HG02763 (cell line): ENCODE results near the gene SELL.
A peak's percentile ranks its signal among the peaks of the same experiment; 100 is the strongest.
"Not testable (repeated sequence)": the region's sequence is repeated elsewhere in the genome, so short reads cannot be mapped to it uniquely, and the experiment has no call there.

ENCODE experiments used
- ATAC-seq: cut with Tn5 transposase; IDR thresholded peaks from one replicate; pipeline ENCODE4 v1.9.1; 2021; ENCODE audit warnings: mild to moderate bottlenecking, moderate library complexity; ENCODE audit not compliant: unreplicated experiment

SELL gene

DNA sequence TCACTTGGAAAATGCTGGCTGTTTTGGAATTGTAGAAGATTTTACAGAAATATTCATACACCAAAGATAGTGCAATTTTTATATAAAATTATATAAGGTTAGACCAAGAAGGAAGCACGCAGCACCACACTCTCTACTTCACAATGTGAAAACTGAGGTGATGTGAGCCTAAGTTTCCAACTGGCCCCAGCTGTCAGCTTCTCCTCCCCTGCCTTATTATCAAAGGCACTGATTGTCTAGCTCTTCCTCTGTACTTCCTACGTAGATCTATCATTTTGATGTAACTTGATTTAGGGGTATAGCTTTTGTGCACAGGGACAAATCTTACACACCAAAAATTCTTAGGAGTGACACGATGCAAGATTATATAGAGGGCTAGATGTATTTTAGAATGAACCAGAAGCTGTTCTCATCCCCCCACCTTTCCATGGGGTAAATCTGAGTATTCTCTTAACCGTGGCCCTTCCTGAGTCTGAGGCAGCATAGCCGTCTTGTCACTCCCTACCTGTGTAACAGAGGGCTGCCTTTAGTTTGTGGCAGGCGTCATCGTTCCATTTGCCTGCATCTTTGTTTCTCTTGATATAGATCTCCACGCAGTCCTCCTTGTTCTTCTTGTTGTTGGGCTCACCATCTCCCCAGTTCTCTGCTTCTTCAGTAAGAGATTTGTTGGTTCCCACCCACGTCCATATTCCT is 3.4 kb downstream of the SELL start:
- no peak for ATAC-seq

DNA sequence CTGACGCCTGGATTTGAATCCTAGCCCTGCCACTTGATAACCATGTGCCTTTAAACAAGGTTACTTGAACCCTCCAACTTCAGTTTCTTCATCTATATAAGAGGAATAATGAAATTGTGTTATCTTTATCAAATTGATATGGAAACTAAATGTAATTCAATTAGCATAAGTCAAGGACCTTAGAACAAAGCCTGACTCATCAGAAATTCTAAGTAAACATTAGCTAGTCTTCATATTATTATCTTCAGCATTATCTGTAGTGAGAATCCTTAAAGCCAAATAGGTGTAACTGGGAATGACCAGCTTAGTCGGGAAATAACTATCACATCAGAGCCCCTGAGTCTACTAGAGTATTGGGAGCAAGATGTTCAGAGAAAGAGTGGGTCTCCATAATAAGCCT is 6.6 kb downstream of the SELL start:
- no peak for ATAC-seq

DNA sequence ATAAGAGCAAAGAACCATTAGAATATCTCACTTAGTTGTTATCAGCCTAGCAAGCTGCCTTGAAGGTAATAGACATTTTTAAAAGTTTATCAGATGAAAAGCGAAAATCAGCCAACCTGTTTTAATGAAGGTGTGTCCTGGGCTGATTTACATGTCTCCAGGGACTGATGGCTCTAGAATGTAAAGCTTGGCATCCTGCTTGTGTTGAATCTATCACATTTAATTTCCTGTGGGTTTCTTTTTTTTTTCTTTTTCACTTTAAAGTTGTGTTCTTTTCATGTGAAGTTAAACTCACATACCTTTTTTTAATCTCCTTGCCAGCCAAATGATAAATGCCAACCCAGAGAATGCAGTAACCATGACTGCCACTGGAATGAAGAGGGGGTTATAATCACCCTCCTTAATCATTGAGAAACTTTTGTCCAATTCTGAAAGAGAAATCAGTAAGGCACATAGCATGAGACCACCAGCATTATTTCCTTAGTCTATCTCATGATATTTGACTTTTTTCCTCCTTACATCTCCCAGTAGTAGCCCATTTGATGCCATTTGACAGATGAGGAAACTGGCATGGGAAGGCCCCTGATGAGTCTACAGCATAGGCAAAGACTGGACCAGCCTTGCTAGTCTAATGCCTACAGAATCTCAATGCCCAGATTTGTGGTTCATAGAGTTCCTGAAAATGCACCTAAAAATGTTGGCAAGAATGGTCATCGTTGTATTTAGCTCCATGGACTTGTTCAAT is 10.0 kb downstream of the SELL start:
- no peak for ATAC-seq

DNA sequence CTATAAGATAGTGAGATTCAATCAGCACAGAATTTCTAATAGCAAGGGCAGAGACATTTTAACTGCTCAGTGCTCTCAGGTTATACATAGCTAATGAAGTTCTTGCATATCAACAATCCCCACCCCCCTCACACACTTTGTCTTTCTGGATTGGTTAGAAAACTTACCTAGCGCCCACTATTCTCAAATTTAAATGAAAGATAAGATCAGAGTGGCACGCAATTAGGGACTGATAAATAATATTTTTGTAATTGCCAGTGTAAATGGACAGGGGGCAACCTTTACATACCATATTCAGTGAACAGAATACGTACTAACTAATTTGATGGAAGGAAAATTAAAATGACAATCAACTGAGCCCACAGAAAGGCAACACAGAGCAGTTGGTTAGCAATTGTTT is 11.7 kb downstream of the SELL start:
- ATAC-seq, result no peak

DNA sequence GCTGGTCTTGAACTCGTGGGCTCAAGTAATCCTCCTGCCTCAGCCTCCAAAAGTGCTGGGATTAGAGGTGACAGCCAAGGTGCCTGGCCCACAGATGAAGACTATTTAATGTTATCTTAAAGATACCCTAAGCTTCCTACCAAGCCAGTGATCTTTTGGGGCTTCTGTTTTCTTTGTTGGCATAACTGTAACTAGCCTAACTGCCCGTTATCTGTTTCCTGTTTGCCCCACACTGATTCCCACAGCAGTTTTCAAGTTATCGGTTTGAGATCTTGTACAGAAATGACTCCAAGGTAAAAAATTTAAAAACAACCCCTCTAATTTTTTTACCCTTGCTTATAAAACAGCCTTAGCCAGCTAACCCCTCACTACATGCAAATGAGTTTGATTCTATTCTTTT is 12.4 kb downstream of the SELL start:
- no peak for ATAC-seq

DNA sequence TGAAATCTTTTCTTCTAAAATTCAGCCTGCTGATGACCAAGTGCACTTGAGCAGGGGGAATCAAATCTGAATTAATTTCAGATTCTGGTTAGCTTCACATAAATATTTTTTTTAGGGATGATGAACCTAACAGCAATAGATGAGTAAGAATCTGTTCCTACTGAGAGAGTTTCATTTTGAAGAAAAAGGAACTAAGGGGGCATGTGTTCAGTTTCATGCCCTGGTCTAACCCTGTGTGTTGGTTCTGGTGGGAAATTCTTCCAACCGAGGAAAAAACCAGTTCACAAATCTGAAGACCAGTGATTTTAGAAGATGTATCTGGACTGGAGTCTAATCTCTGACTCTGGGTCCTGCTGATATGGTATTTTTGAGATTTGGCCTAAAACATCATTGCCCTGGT is 13.7 kb downstream of the SELL start:
- ATAC-seq, result no peak

DNA sequence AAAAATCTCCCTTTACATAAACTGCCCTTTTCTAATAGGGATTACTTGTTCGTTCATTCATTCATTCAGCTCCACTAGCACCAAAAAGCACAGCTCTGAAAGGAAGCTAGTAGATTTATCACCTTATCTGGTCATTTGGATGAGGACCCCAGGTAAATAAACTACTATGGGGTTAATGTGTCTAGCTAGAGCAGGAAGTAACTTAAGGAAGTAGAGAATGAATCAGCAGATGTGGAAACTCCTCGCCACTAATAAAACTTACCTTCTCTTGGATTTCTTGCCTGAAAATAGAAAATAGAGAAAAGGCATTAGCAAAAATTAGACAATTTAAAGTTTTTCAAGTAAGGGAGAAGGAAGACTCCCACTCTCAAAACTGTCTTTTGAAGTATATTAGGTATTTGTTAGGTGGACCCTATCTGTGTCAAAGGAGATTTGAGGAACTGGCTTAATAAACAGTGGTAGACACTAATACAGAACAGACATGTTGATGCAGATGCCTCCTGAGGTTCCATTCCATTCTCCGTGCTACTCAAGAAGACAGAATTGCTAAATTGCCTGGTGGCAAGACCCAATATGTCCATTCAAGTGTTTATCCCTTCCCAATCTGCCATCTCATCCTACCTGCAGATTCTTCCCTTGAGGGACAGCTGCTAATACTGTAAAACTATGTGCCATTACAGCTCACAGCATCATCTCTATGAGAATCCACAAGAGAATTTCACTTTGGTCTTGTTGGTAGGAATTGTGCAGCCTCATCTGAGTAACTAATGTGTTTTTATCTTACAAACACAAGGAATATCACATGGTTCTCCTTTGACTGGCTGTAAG is 14.9 kb downstream of the SELL start:
- ATAC-seq, result no peak

DNA sequence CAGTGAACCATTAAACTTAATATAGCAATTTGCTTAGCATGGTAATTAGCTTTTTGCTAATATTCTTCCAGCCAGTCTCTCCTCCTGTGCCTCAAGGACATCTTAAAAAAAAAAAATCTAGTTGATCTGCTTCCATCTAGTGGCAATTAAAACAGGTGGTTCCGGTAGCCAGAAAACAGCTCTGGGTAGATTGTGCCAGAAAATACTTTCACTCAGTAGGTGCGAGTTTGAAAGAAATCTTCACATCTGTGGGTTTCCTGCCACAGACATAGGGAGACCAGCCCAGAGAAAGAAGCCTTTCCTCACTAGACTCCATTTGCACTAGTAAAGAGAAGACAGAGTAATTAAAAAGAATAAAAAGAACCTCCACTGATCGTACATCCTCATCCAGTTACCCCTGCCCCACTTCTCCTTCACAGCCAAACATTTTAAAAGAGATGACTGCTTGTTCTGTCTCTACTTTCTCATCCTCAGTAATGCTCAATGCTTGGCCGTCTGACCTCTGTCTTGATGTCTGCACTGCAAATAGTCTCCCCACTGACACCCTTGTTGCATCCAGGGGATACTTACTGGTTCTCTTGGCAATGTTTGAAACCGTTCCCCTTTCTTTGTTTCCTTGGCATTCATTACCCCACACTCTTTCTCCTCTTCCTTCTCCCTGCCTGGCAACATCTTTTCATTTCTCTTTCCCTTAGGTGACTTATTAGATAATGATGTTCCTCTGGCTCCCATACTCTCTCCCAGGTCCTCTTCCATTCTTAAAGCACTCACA is 16.9 kb downstream of the SELL start:
- peak; percentile 45 for ATAC-seq

DNA sequence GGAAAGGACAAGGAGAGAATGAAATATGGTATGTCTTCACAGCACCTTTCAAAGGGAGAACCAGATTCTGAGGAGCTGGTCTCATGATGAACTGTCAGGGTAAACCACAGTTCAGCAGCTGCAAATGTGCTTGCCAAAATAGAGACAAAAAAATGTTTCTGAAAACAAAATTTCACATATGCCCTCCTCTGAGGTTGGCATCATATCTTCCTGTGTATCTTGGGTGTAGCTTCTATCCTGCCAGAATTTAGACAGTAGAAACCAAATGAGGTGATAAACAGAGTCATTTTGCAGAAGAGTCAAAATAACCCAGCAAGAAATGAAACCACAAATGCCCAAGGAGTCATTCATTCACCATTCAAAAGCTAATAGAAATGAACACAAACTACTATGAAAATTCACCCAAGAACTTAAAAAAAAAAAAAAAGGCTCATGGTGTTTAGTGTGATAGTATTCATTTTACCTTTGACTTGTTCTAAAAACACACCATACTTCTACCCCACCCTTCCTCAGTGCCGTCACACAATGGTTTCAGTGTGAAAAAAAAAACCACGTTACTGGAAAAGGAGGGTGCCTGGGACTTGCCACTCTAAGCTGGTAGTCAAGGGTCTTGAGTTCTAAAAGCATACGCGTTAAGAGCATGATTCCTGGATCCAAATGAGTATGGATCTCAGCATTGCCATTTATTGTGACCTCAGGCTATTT is 18.5 kb downstream of the SELL start:
- ATAC-seq, result peak; percentile 33

DNA sequence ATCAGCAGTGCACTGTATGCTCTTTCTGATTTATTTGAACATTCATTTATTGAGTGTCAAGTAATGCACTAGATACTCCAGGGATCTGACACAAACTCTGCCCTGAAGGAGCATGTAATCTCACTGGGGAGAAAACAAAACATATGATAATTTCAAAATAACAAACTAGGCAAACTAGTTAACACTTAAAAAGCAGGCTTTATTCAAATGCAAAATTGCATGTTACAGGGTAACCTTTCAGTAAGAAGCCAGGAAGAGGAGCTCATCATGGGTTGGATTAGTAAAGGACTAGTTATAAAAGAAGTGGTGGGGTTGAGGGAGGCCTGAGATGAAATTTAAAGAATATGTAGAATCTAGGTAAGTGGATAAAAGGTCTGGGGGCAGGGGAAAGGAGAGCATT is 20.9 kb downstream of the SELL start:
- no peak for ATAC-seq

DNA sequence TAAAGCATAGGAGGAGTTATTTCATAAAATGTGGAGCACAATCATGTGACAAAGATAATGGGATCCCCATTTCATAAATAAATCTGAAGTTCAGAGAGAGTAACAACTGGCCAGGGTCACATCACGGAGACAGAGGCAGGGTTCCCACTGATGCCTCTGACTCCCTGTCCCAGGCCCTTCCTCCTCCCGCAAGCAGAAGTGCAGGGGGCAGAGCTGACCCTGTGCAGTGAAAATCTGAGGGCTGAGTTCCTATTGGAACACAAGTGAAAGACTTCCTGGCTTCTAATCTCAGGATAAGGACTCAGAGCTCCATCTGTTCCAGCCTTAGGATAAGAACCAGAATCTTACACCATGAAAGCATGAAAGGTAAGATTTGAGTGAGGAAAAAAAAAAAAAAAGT is 22.0 kb downstream of the SELL start:
- no peak for ATAC-seq

DNA sequence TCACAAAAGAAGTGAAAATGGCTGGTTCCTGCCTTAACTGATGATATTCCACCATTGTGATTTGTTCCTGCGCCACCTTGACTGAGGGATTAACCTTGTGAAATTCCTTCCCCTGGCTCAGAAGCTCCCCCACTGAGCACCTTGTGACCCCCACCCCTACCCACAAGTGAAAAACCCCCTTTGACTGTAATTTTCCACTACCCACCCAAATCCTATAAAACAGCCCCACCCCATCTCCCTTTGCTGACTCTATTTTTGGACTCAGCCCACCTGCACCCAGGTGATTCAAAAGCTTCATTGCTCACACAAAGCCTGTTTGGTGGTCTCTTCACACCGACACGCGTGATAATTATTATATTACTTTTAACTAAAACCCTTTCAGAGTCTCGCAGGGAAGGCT is 23.0 kb downstream of the SELL start:
- ATAC-seq, result not testable (repeated sequence)

DNA sequence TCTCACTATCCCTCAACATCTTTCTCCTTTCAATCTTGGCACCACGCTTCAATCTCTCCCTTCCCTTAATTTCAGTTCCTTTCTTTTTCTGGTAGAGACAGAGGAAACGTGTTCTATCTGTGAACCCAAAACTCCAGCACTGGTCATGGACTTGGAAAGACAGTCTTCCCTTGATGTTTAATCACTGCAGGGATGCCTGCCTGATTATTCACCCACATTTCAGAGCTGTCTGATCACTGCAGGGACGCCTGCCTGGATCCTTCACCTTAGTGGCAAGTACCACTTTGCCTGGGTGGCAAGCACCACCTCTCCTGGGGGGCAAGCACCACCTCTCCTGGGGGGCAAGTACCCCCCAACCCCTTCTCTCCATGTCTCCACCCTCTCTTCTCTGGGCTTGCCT is 27.8 kb downstream of the SELL start:
- no peak for ATAC-seq

DNA sequence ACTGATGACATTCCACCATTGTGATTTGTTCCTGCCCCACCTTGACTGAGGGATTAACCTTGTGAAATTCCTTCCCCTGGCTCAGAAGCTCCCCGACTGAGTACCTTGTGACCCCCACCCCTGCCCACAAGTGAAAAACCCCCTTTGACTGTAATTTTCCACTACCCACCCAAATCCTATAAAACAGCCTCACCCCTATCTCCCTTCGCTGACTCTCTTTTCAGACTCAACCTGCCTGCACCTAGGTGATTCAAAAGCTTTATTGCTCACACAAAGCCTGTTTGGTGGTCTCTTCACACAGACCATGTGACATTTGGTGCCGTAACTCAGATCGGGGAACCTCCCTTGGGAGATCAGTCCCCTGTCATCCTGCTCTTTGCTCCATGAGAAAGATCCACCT is 28.3 kb downstream of the SELL start:
- not testable (repeated sequence) for ATAC-seq

DNA sequence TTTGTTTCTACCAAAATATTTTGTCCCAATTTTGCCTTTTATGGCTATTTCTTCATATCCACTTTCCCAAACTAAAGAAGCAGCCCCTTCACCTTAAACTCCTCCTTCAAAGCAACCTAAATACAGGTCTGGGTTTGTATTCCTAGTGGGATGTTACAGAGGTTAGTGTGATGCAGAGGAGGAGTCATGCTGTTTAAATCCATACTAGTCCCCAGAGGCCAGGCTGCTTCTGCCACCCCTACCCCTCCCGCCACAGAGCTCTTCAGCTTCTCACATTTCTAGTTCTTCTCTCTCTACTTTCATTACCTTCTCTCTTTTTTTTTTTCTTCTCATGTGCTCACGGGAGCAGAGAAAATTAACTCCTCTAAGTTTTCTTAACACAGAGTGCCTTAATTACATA is 29.3 kb downstream of the SELL start:
- no peak for ATAC-seq

DNA sequence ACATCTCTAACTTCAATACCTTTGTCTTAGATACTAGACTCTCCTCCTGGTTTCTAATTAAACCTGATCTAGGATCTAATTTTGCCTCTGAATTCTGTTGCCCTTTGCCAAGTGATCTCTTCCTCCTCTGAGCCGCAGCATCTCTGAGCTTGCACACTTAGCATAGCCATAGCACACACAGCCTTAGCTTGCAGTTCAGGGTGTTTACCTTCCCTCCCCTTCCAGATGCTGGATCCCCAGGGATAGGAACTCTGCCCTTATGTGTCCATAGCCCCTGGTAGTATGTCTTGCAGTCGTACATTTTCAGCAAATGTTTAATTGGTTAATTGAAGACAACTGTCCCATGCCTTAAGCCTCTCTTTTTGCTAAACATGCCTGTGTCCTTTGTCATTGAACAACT is 30.3 kb downstream of the SELL start:
- ATAC-seq, result peak; percentile 20

DNA sequence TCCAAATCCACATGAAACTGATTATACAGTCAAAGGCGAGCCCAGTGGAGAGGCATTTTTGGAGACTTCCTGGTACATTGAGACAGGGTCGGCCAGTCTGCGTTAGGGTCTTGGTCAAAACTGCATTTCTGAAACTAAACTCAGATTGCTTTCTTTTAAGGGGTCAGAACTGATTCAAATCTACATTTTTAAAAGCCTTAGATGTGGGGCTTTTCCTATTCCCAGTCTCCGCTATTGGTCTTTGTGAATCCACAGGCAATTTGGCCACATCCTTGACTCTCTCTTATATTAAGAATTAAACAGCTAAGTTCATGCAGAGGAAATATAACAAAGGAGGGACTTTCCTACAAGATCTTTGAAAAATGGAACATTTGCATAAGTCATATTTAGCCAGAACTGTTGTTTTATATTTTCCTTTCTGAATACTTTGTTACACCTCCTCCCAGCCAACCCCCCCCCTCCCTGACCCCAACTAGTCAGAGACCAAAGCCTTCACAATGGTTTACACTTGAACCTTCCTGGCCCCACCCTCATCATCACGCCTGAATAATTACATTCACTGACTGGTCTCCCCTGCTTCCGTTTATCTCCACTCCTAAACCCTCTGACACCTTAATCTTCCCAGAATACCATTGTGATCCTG is 30.9 kb downstream of the SELL start:
- peak; percentile 59 for ATAC-seq

DNA sequence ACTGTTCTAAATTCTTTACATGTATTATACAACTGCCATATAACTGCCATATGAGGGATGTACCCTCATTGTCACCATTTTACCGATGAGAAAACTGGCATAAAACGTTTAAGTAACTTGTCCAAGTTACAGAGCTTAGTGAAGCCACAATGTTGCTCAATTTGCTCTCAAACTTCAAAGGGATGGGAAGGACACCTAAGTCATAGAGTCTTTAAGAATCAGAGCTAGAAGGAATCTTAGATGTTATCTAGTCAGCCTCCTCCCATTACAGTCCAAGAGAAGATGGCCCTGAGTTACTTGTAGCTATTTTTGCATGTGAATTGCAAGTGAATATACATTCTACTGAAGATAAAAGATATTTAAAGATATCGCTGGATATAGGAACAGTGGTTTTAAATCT is 31.7 kb downstream of the SELL start:
- ATAC-seq, result no peak

DNA sequence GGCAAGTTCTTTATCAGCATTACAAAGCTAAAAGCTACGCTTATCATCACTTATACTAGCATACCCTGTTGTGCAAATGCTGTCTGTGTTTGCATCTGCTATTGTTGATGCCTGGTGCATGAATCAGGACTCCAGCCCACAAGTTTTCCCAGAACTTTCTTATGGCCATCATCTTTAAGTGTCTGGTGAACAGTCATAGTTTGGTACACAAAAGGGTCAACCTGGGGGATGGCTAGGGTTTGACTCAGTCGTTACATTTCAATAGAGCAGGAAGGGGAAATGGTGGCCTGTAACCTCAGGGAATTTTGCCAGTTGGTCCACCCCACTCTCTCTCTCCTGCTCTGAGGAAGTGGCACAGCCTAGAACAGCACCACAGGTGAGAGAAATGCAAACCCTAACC is 35.4 kb downstream of the SELL start:
- no peak for ATAC-seq

DNA sequence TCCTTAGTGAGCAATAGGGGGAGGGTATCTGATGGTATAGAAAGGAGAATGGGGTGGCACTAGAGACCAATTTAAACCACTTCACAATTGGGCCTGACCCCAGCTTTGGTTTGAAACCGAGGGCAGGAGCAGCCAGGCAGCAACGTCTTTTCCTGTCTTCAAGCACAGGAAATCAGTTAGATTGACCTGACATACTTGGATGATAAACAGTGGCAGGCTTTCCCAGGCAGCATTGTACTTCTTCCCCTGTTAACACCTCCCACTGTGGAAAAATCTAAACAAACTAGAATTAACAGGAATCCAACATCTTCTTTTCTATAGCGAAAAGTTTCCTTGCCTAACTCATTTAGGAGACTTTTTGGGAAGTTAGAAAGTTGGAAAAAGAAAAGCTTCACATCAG is 40.6 kb downstream of the SELL start:
- no peak for ATAC-seq
